CD4-positive, alpha-beta T cell (primary cell): ENCODE results near the gene CD109. TPM values are rescaled to one million over a fixed set of nuclear protein-coding genes. Genes with fewer than 3 reads are reported as not detected.

Source experiments
- ATAC-seq: fragments of 200-7000 bp; cut with Tn5 transposase; one replicate; pipeline ENCODE4 v1.10.0; 2022; ENCODE audit warnings: mild to moderate bottlenecking; ENCODE audit not compliant: poor library complexity
- CTCF ChIA-PET: fragments of 350-600 bp; sonication (Branson Sonifier 250); formaldehyde crosslinking; loops from one replicate; lab custom pipeline; 2021; ENCODE audit warnings: antibody characterized with exemption, inconsistent platforms; lab: Charles Lee
- POLR2A ChIA-PET: fragments of 350-600 bp; sonication (Branson Sonifier 250); formaldehyde crosslinking; loops from one replicate; lab custom pipeline; 2021; ENCODE audit warnings: antibody characterized with exemption, inconsistent platforms; lab: Charles Lee
- DNase-seq, 14 experiments: peaks; one replicate each; pipeline ENCODE4 v3.0.0-alpha.2; 2013 to 2020; ENCODE audit warnings: mixed read lengths in 2 of 14
- H3K27ac ChIP-seq, 2 donors: one replicate each; pipeline versions ENCODE4 v1.5.1 to v1.7.0; 2013; ENCODE audit warnings: low read length in 2 of 2, low read depth in 1 of 2, mild to moderate bottlenecking in 1 of 2
- H3K27me3 ChIP-seq, 2 experiments: 1 replicate in 1 of 2; 2 replicates in 1 of 2; pipeline versions ENCODE4 v1.6.1 to v1.7.0; 2013; ENCODE audit warnings: low read length in 2 of 2, control low read depth in 1 of 2, mild to moderate bottlenecking in 1 of 2, moderate library complexity in 1 of 2; ENCODE audit not compliant: insufficient read depth in 2 of 2, control insufficient read depth in 1 of 2
- H3K36me3 ChIP-seq: one replicate; pipeline ENCODE4 v1.6.1; 2013; ENCODE audit warnings: low read length, control low read depth; ENCODE audit not compliant: insufficient read depth
- H3K4me1 ChIP-seq: one replicate; pipeline ENCODE4 v1.6.1; 2013; ENCODE audit warnings: low read length, control low read depth; ENCODE audit not compliant: insufficient read depth
- H3K4me3 ChIP-seq: one replicate; pipeline ENCODE4 v1.5.1; 2013; ENCODE audit warnings: mild to moderate bottlenecking, low read length, moderate library complexity
- H3K9me3 ChIP-seq, 2 experiments: 1 replicate in 1 of 2; 2 replicates in 1 of 2; pipeline versions ENCODE4 v1.6.1 to v1.7.0; 2013; ENCODE audit warnings: low read length in 2 of 2, mild to moderate bottlenecking in 2 of 2, control low read depth in 1 of 2, moderate library complexity in 1 of 2; ENCODE audit not compliant: control insufficient read depth in 1 of 2, insufficient read depth in 1 of 2
- H3K27ac Mint-ChIP-seq: one replicate; pipeline ENCODE4 v1.8.0; 2020; ENCODE audit warnings: mixed read lengths
- H3K27me3 Mint-ChIP-seq: one replicate; pipeline ENCODE4 v1.8.0; 2021; ENCODE audit warnings: mixed read lengths
- H3K36me3 Mint-ChIP-seq: one replicate; pipeline ENCODE4 v1.8.0; 2021; ENCODE audit warnings: low read depth, mixed read lengths
- H3K4me1 Mint-ChIP-seq: one replicate; pipeline ENCODE4 v1.8.0; 2021; ENCODE audit warnings: low read depth, mixed read lengths
- H3K4me3 Mint-ChIP-seq: one replicate; pipeline ENCODE4 v1.8.0; 2020; ENCODE audit warnings: mild to moderate bottlenecking, mixed read lengths
- H3K9me3 Mint-ChIP-seq: one replicate; pipeline ENCODE4 v1.8.0; 2020; ENCODE audit warnings: mixed read lengths
- intact Hi-C, 2 experiments: fragments of 100-400 bp; cut with DNase I in 1 of 2; cut with micrococcal nuclease in 1 of 2; formaldehyde crosslinking; loops; one replicate each; pipeline versions ENCODE4 v1.15.1 to v1.9.0; 2023 to 2025; cut with DNase I, micrococcal nuclease
- total RNA-seq, 174 experiments: library from RNA in 2 of 174; stranded (reverse) in 2 of 174; gene quantifications; one replicate each; pipeline ENCODE4 v1.2.3 and lab custom pipeline; 2021 to 2026
- TF ChIP-seq, protein P1 (sequence below): fragments of 200-600 bp; IDR thresholded peaks from one replicate; pipeline ENCODE4 v1.8.0; 2022; ENCODE audit warnings: antibody characterized with exemption, mild to moderate bottlenecking

CD109 gene
- total RNA-seq, 2 experiments from 2014 or later, result 0.75 to 0.80 TPM

DNA sequence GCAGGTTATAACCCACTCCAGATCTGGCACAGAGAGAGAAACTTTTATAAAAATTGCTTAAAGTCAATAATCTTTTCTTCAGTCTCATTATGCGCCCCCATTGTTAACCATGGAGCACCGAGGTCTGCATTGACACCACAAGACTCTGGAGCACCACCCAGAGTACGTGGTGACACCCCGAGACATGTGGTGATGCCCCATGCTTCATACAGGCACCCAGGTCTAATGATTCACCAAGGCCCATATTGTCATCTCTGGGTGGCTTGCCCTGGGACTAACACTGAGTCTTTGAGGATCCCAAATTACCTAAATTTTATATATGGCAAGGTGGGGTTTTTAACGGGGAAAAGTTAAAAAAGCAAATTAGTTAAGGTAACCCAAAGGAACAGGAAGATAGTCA is 31.1 kb downstream of the CD109 start:
- Histone ChIP-seq H3K27me3 (no peaks in the 10 kb centered on the region), H3K4me3 (no peak overlapping the region), H3K9me3 (no peaks in the 10 kb centered on the region), H3K36me3 (no peaks in the 10 kb centered on the region), H3K27ac (no peak overlapping the region), H3K4me1 (peaks cover 2% of the 10 kb centered on the region)
- Mint-ChIP-seq H3K4me3 (no peak overlapping the region), H3K27me3 (no peaks in the 10 kb centered on the region), H3K27ac (no peak overlapping the region), H3K36me3 (no peaks in the 10 kb centered on the region), H3K4me1 (peaks cover 12% of the 10 kb centered on the region), H3K9me3 (no peaks in the 10 kb centered on the region)
- DNase-seq (no peak), ATAC-seq (no peak)
- POLR2A ChIA-PET, result no interaction called here
- TF ChIP-seq, protein P1, sequence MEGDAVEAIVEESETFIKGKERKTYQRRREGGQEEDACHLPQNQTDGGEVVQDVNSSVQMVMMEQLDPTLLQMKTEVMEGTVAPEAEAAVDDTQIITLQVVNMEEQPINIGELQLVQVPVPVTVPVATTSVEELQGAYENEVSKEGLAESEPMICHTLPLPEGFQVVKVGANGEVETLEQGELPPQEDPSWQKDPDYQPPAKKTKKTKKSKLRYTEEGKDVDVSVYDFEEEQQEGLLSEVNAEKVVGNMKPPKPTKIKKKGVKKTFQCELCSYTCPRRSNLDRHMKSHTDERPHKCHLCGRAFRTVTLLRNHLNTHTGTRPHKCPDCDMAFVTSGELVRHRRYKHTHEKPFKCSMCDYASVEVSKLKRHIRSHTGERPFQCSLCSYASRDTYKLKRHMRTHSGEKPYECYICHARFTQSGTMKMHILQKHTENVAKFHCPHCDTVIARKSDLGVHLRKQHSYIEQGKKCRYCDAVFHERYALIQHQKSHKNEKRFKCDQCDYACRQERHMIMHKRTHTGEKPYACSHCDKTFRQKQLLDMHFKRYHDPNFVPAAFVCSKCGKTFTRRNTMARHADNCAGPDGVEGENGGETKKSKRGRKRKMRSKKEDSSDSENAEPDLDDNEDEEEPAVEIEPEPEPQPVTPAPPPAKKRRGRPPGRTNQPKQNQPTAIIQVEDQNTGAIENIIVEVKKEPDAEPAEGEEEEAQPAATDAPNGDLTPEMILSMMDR, result no peak
- intact Hi-C loops, result no loop called here
- CTCF ChIA-PET, result interaction anchor here (1.9 kb wide), 1 partner anchor 51 kb away, joined by 5 read pairs; no protein-coding TSS in a partner anchor

DNA sequence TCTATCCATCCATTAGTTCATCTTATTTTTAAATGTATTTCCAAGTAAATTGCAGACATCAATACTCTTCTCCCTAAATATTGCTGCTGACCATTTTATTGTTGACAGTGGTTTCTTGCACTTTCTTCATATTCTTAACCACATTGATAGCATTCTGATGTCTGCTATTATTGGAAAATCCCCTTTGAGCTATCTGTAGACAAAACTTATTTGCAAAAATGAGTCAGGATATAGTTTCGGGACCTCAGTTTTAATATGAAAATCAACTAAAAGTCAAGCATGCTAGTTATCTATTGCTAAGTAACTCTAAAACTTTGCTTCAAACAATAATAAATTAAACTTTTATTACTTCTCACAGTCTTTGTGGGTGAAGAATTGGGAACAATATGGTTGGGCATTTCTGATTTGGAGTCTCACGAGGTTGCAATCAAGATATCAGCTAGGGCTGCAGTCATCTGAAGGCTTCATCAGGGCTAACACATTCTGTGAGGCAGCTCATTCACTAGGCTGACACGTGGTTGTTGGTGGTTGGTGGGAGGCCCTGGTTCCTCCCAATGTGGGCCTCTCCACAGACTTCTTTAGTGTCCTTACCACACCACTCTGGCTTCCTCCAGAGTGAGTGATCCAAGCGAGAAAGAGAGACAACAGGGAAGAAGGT is 32.7 kb downstream of the CD109 start:
- ATAC-seq, result no peak
- ChIA-PET CTCF (interaction anchor here (1.9 kb wide), 1 partner anchor 53 kb away, joined by 5 read pairs; no protein-coding TSS in a partner anchor), POLR2A (no interaction called here)
- H3K4me3 Mint-ChIP-seq, result no peak overlapping the region
- intact Hi-C loops, result no loop called here
- H3K4me3 ChIP-seq, result no peak overlapping the region
- H3K36me3 ChIP-seq, result no peaks in the 10 kb centered on the region
- H3K27me3 Mint-ChIP-seq, result no peaks in the 10 kb centered on the region
- no peak overlapping the region for H3K27ac ChIP-seq
- no peaks in the 10 kb centered on the region for H3K9me3 Mint-ChIP-seq
- no peaks in the 10 kb centered on the region for H3K27me3 ChIP-seq
- no peaks in the 10 kb centered on the region for H3K9me3 ChIP-seq
- H3K36me3 Mint-ChIP-seq, result no peaks in the 10 kb centered on the region
- DNase-seq, result no peak
- H3K4me1 ChIP-seq, result peaks cover 2% of the 10 kb centered on the region
- TF ChIP-seq, protein P1, result no peak
- peaks cover 5% of the 10 kb centered on the region for H3K4me1 Mint-ChIP-seq
- H3K27ac Mint-ChIP-seq, result no peak overlapping the region

DNA sequence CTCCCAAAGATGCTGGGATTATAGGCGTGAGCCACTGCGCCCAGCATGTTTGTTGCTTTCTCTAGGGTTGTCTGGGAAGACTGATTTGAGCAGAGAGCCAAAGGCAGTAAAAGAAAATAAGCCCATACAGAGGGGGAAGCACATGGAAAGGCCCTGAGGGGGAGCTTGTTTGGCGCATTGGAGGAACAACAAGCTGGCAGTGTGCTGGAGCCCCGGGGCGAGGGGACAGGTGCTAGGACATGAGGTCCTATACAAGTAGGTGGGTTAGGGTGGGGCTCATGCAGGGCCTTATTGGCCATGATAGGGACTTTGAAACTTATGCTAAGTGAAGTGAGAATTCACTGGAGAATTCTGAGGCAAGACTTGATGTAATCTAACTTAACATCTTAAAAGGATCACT is 35.3 kb downstream of the CD109 start:
- Mint-ChIP-seq H3K4me3 (no peak overlapping the region), H3K27me3 (no peaks in the 10 kb centered on the region), H3K27ac (no peak overlapping the region), H3K4me1 (no peaks in the 10 kb centered on the region), H3K9me3 (no peaks in the 10 kb centered on the region), H3K36me3 (no peaks in the 10 kb centered on the region)
- Histone ChIP-seq H3K4me1 (no peaks in the 10 kb centered on the region), H3K4me3 (no peak overlapping the region), H3K27ac (no peak overlapping the region), H3K9me3 (no peaks in the 10 kb centered on the region), H3K27me3 (no peaks in the 10 kb centered on the region), H3K36me3 (no peaks in the 10 kb centered on the region)
- CTCF ChIA-PET, result no interaction called here
- DNase-seq (no peak), ATAC-seq (no peak)
- intact Hi-C loops, result loop anchor here in 1 of 2 experiments (5.0 to 10.0 kb wide), 2 partner anchors 214 to 844 kb away; no protein-coding TSS in a partner anchor
- TF ChIP-seq, protein P1, result no peak
- POLR2A ChIA-PET, result no interaction called here
